ENCODE measurements around the gene PIK3R5.
"Not testable (repeated sequence)": the region's sequence is repeated elsewhere in the genome, so short reads cannot be mapped to it uniquely, and the experiment has no call there.

The PIK3R5 gene

DNA sequence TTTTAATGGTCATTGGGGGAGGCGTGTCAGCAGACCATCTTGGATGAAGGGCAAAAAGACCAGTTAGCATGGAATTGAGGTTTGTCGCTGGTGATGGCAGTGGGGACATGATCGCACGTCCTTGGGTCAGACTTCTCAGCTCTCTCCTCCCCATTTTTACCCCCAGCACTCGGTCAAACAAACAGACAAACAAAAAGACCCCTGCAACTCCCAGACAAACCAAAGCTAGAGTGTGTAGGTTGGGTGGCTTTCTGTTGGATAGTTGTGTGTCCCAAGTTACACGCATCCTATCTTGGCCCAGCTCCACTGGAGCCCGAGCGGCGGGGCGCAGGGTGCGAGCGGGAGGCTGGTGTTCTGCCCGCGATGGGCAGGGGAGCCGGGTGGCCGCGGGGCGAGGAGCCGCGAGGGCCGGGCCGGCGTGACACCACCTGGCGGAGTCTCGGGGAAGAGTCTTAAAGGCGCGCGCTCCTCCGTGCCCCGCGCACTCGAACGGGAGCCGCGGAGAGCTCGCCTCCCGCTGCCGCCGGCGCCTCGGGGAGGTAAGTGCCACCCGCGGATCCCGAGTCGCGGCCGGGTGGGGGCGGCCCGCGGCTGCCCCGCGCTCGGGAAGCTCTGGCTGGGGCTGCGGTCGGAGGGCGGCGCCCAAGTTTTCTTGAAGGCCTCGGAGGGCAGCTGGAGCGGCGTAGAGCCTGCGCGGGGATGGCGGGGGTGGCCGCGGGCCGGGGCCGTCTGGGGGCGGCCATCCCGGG lies 37.3 kb upstream of the PIK3R5 start:
- Histone ChIP-seq H3K36me3 (ENCODE audit: control insufficient read depth, insufficient read depth, low read length) (no peaks in the 10 kb centered on the region), H3K27me3 (ENCODE audit: control insufficient read depth, insufficient read depth, low read length, poor library complexity, severe bottlenecking) (peaks cover 80% of the 10 kb centered on the region), H3K4me1 (ENCODE audit: control insufficient read depth, insufficient read depth, low read length) (peaks cover 10% of the 10 kb centered on the region), H3K9me3 (ENCODE audit: control insufficient read depth, low read length) (no peaks in the 10 kb centered on the region), H3K4me3 (ENCODE audit: insufficient read depth, low read depth, low read length) (peak overlapping the region; percentile 37), H3K27ac (ENCODE audit: insufficient read depth, low read depth, low read length, poor library complexity, severe bottlenecking) (no peak overlapping the region)
- 1% methylated on average over 68 of the region's 69 CpGs for WGBS, 2 experiments

DNA sequence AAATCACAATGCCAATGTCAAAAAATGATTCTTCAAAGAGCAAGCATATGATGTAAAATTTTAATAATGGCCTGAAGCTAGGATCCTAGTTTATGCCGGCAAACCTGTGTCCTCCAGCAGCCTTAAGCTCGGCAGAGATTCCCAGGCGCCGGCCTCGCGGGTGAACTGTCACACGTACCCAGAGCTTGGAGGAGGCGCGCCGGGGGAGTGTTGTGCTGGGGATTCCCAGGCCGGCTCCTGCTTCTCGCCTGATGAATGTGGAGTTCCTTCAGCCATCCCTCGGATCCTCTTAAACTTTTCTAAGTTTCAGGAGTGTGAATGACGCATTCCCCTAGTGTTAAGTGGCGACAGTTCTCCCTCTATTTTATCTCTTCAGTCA lies 36.7 kb upstream of the PIK3R5 start:
- Histone ChIP-seq H3K4me3 (ENCODE audit: insufficient read depth, low read depth, low read length) (peak overlapping the region; percentile 37), H3K36me3 (ENCODE audit: control insufficient read depth, insufficient read depth, low read length) (no peaks in the 10 kb centered on the region), H3K27ac (ENCODE audit: insufficient read depth, low read depth, low read length, poor library complexity, severe bottlenecking) (no peak overlapping the region), H3K9me3 (ENCODE audit: control insufficient read depth, low read length) (no peaks in the 10 kb centered on the region), H3K4me1 (ENCODE audit: control insufficient read depth, insufficient read depth, low read length) (peaks cover 10% of the 10 kb centered on the region), H3K27me3 (ENCODE audit: control insufficient read depth, insufficient read depth, low read length, poor library complexity, severe bottlenecking) (peaks cover 74% of the 10 kb centered on the region)
- WGBS, 2 experiments = 9% methylated on average over 15 of the region's 15 CpGs

DNA sequence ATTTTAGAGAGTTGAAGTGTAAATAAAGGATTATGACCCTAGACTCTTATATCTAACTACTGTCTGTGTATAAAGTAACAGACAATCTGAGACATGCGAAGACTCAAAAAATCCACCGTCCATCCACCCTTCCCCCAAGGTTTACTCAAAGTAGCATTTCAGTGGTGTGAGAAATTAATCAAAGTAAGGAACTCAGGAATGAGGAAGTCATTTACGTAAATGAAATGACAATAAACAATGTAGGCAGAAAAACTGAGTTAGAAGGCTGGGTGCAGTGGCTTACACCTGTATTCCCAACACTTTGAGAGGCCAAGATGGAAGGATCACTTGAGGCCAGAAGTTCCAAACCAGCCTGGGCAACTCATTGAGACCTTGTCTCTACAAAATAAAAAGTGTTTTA lies 36.1 kb upstream of the PIK3R5 start:
- Histone ChIP-seq H3K36me3 (ENCODE audit: control insufficient read depth, insufficient read depth, low read length) (no peaks in the 10 kb centered on the region), H3K4me1 (ENCODE audit: control insufficient read depth, insufficient read depth, low read length) (peaks cover 10% of the 10 kb centered on the region), H3K9me3 (ENCODE audit: control insufficient read depth, low read length) (no peaks in the 10 kb centered on the region), H3K27ac (ENCODE audit: insufficient read depth, low read depth, low read length, poor library complexity, severe bottlenecking) (no peak overlapping the region), H3K27me3 (ENCODE audit: control insufficient read depth, insufficient read depth, low read length, poor library complexity, severe bottlenecking) (peaks cover 67% of the 10 kb centered on the region), H3K4me3 (ENCODE audit: insufficient read depth, low read depth, low read length) (no peak overlapping the region)
- whole genome bisulfite sequencing, 2 experiments = 79 to 94% methylated on average over 2 of the region's 3 CpGs

DNA sequence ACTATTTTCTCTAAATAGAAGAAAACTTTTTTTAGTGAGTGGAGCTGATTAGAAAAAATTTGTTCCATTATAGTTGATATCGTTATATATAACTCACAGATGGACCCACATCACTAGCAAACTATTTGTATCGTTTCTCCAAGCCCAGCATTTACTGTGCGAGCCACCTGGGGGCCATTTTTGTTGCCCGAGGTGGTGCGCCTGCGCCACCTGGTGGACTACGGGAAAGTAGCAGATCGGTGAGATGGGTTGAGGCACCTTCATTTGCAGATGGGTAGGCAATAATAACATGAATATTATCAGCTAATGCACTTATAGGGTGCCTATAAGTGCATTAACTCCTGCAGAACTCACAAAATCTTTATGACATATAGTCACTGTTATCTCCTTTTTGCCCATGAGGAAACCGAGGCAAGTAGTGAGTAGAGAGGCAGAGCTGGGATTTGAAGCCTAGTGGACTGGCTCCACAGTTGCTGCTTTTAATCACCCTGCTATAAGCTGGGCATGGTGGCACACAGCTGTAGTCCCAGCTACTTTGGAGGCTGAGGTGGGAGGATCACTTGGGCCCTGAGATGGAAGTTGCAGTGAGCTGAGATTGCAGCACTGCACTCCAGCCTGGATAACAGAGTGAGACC lies 32.6 kb upstream of the PIK3R5 start:
- peaks cover 33% of the 10 kb centered on the region for H3K27me3 ChIP-seq (ENCODE audit: control insufficient read depth, insufficient read depth, low read length, poor library complexity, severe bottlenecking)
- H3K27ac ChIP-seq (ENCODE audit: insufficient read depth, low read depth, low read length, poor library complexity, severe bottlenecking) = no peak overlapping the region
- no peaks in the 10 kb centered on the region for H3K36me3 ChIP-seq (ENCODE audit: control insufficient read depth, insufficient read depth, low read length)
- H3K4me3 ChIP-seq (ENCODE audit: insufficient read depth, low read depth, low read length) = no peak overlapping the region
- H3K9me3 ChIP-seq (ENCODE audit: control insufficient read depth, low read length) = no peaks in the 10 kb centered on the region
- H3K4me1 ChIP-seq (ENCODE audit: control insufficient read depth, insufficient read depth, low read length) = peaks cover 9% of the 10 kb centered on the region
- 14 to 20% methylated on average over 8 to 9 of the region's 9 CpGs for whole genome bisulfite sequencing, 2 experiments

DNA sequence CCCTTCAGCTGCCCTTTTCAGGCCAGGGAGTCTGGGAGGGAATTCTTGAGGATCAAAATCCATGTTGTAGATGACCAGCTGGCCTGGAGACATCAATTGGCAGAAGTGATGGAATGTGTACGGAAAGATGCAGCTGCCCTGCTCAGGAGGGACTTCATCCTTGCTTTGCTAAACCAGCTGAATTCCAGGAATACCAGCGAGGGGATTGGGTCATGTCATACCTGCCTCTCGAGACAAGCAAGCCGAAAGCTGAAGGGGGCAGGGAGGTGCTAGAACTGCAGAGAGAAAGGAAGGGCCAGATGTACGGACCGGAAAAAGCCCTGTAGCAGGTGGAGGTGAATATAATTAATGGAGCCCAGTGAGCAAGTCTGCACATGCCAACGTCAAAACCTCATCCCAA lies 30.2 kb upstream of the PIK3R5 start:
- no peak overlapping the region for H3K4me3 ChIP-seq (ENCODE audit: insufficient read depth, low read depth, low read length)
- H3K27me3 ChIP-seq (ENCODE audit: control insufficient read depth, insufficient read depth, low read length, poor library complexity, severe bottlenecking) = peaks cover 9% of the 10 kb centered on the region
- 70 to 74% methylated on average over 7 of the region's 7 CpGs for WGBS, 2 experiments
- H3K9me3 ChIP-seq (ENCODE audit: control insufficient read depth, low read length) = no peaks in the 10 kb centered on the region
- peaks cover 4% of the 10 kb centered on the region for H3K4me1 ChIP-seq (ENCODE audit: control insufficient read depth, insufficient read depth, low read length)
- H3K27ac ChIP-seq (ENCODE audit: insufficient read depth, low read depth, low read length, poor library complexity, severe bottlenecking) = no peak overlapping the region
- H3K36me3 ChIP-seq (ENCODE audit: control insufficient read depth, insufficient read depth, low read length) = no peaks in the 10 kb centered on the region

DNA sequence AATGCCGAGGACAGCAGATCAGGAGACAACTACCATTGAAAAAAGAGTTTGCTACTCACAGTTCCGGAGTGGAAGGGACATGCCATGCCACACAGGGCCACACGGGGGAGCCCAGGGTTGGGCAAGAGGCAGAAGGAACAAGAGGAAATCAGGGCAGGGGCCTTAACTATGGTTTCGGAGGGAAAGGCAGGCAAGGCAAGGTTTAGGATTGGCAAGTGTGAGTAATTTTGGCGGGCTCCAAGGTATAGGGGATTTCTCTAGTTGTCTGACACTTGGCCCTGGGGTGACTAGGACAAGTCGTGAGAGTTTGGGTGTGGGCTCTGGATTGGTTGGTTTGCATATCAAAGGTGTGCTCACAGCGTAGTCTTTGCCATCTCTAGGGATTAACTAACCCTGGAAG lies 28.8 kb upstream of the PIK3R5 start:
- Histone ChIP-seq H3K27me3 (ENCODE audit: control insufficient read depth, insufficient read depth, low read length, poor library complexity, severe bottlenecking) (no peaks in the 10 kb centered on the region), H3K4me1 (ENCODE audit: control insufficient read depth, insufficient read depth, low read length) (peaks cover 4% of the 10 kb centered on the region), H3K27ac (ENCODE audit: insufficient read depth, low read depth, low read length, poor library complexity, severe bottlenecking) (no peak overlapping the region), H3K4me3 (ENCODE audit: insufficient read depth, low read depth, low read length) (no peak overlapping the region), H3K36me3 (ENCODE audit: control insufficient read depth, insufficient read depth, low read length) (no peaks in the 10 kb centered on the region), H3K9me3 (ENCODE audit: control insufficient read depth, low read length) (no peaks in the 10 kb centered on the region)
- 45 to 49% methylated on average over 7 of the region's 7 CpGs for WGBS, 2 experiments

DNA sequence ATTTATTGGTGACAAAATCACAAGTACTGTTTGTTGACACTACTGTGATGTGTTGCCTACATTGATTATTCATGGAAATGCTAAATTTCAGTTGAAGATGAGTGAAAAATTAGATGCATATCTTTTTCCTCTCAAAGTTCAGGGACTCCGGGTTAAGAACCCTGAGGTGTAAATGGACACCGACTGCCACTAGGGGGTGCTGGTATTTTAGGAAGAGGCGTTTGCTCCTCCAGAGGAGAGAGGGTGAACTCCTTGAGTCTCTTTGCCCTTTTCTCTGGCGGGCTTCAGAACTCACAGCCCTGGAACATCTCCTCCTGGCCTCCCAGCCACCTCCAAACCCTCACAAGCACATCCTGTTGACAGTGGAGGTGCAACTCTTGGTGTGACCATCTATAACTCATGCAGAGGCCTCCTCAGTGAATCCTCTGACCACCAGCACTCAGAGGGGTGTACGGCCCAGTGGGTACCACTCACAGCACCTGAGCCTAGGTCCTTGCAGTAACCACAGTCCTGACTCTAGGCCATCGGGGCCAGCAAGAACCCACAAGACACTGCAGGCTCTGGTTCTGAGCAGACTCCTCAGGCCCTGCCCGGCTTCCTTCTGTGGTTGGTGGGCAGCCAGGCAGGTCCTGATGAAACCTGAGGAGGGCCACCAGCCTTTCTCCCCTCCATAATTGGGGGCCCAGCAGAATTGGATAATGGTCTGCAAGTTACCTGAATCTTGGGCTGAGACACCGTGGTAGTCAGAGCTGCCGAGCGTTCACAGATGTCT lies 26.2 kb upstream of the PIK3R5 start:
- H3K4me3 ChIP-seq (ENCODE audit: insufficient read depth, low read depth, low read length) = no peak overlapping the region
- no peak overlapping the region for H3K27ac ChIP-seq (ENCODE audit: insufficient read depth, low read depth, low read length, poor library complexity, severe bottlenecking)
- WGBS, 2 experiments = 61 to 66% methylated on average over 10 of the region's 10 CpGs
- H3K4me1 ChIP-seq (ENCODE audit: control insufficient read depth, insufficient read depth, low read length) = peaks cover 4% of the 10 kb centered on the region
- no peaks in the 10 kb centered on the region for H3K27me3 ChIP-seq (ENCODE audit: control insufficient read depth, insufficient read depth, low read length, poor library complexity, severe bottlenecking)
- no peaks in the 10 kb centered on the region for H3K9me3 ChIP-seq (ENCODE audit: control insufficient read depth, low read length)
- H3K36me3 ChIP-seq (ENCODE audit: control insufficient read depth, insufficient read depth, low read length) = no peaks in the 10 kb centered on the region

DNA sequence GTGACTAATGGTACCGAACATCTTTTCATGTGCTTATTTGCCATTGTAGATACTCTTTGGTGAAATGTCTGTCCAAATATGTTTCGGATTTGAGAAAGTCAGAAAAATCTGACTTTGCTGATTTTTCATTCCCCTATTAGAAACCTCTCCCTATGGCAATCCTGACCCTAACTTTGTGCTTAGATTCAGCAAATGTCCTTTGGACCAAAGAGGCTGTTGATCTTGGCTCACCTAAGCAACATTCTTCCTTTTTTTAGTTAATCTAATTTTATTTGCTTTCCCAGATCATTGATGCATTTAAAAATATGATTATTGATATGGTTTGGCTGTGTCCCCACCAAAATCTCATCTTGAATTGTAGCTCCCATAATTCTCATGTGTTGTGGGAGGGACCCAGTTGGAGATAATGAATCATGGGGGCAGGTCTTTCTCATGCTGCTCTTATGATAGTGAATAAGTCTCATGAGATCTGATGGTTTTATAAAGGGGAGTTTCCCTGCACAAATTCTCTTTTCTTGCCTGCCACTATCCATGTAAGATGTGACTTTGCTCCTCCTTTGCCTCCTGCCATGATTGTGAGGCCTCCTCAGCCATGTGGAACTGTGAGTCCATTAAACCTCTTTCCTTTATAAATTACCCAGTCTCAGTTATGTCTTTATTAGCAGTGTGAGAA lies 22.9 kb upstream of the PIK3R5 start:
- H3K9me3 ChIP-seq (ENCODE audit: control insufficient read depth, low read length); H3K4me3 ChIP-seq (ENCODE audit: insufficient read depth, low read depth, low read length); H3K4me1 ChIP-seq (ENCODE audit: control insufficient read depth, insufficient read depth, low read length); H3K36me3 ChIP-seq (ENCODE audit: control insufficient read depth, insufficient read depth, low read length); H3K27ac ChIP-seq (ENCODE audit: insufficient read depth, low read depth, low read length, poor library complexity, severe bottlenecking); H3K27me3 ChIP-seq (ENCODE audit: control insufficient read depth, insufficient read depth, low read length, poor library complexity, severe bottlenecking): not testable (repeated sequence)
- whole genome bisulfite sequencing, 2 experiments = 94 to 96% methylated on average over 2 of the region's 2 CpGs

DNA sequence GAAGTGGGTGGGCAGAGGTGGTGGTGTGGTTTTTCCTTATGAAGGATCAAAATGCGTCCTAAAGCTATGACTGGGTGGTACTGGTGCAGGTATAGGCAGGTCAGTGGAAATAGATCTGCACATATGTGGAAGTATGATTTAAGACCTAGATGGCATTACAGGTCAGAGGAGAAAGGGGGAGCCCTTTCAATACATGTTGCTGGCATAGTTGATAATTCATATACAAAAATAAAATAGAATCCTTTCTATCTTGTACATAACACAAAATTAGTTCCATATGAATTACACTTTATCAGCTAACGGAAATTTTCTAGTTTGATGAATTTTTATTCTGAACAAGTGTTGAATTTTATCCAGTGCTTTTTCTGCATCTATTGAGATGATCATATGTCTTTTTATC lies 20.8 kb upstream of the PIK3R5 start:
- Histone ChIP-seq H3K9me3 (ENCODE audit: control insufficient read depth, low read length) (no peaks in the 10 kb centered on the region), H3K27me3 (ENCODE audit: control insufficient read depth, insufficient read depth, low read length, poor library complexity, severe bottlenecking) (no peaks in the 10 kb centered on the region), H3K4me3 (ENCODE audit: insufficient read depth, low read depth, low read length) (no peak overlapping the region), H3K27ac (ENCODE audit: insufficient read depth, low read depth, low read length, poor library complexity, severe bottlenecking) (no peak overlapping the region), H3K4me1 (ENCODE audit: control insufficient read depth, insufficient read depth, low read length) (no peaks in the 10 kb centered on the region), H3K36me3 (ENCODE audit: control insufficient read depth, insufficient read depth, low read length) (no peaks in the 10 kb centered on the region)
- WGBS, 2 experiments = 93 to 96% methylated on average over 1 to 2 of the region's 2 CpGs
